Measurements from ENCODE around the gene CENPX. TPM values are rescaled to one million over a fixed set of nuclear protein-coding genes. Genes with fewer than 3 reads are reported as not detected.

CENPX gene
- total and polyA plus RNA-seq, 2 of the 13 experiments (the other 11 are each of a cell fraction or from before 2014, with no cell fraction given), result 92.7 to 170 TPM

- TF ChIP-seq, protein P1, sequence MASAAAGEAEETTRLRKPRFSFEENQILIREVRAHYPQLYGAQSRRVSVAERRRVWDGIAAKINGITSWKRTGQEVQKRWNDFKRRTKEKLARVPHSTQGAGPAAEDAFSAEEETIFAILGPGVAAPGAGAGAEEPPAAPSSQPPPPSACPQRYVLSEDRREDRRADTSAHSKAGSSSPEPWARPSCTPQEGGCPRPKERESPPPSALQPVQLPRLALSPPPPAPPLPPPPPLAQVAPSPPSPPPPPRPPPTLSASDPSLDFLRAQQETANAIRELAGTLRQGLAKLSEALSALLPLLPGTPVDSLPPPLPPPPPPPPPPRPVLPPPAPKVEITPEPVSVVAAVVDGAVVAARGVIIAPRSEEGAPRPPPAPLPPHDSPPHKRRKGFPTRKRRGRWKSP (CRISPR knock-in tag; IDR thresholded peaks at IDR 0.05), result 0 out of 2 replicates have a peak, but pooled peaks have one; percentile 21
- TF ChIP-seq TAF1 (CRISPR knock-in tag; IDR thresholded peaks at IDR 0.05) (peak; percentile 60; the same call in 1 of the 2 replicates), MZF1 (CRISPR knock-in tag; IDR thresholded peaks at IDR 0.05; ENCODE audit: borderline replicate concordance) (0 out of 2 replicates have a peak, but pooled peaks have one; percentile 37), SALL2 (CRISPR knock-in tag; IDR thresholded peaks at IDR 0.05) (peak; percentile 17; the same call in 1 of the 2 replicates), MAZ (IDR thresholded peaks at IDR 0.05; ENCODE audit: borderline replicate concordance, low read depth, low read length) (peak; percentile 87), MAZ (CRISPR knock-in tag; IDR thresholded peaks at IDR 0.05; ENCODE audit: low read depth) (peak; percentile 75), KLF11 (CRISPR knock-in tag; IDR thresholded peaks at IDR 0.05) (peak; percentile 84; the same call in 1 of the 2 replicates), ZNF3 (CRISPR knock-in tag; IDR thresholded peaks at IDR 0.05) (no peak), CBFB (CRISPR knock-in tag; IDR thresholded peaks at IDR 0.05) (peak; percentile 83; the same call in 1 of the 2 replicates), ZSCAN21 (CRISPR knock-in tag; IDR thresholded peaks at IDR 0.05; ENCODE audit: borderline replicate concordance) (0 out of 2 replicates have a peak, but pooled peaks have one; percentile 59), ZBTB21 (CRISPR knock-in tag; IDR thresholded peaks at IDR 0.05) (no peak), POLR2G (IDR thresholded peaks at IDR 0.05; ENCODE audit: low read depth, low read length) (peak; percentile 69), SETDB1 (CRISPR knock-in tag; IDR thresholded peaks at IDR 0.05; ENCODE audit: borderline replicate concordance) (no peak), POLR2A (IDR thresholded peaks at IDR 0.05; ENCODE audit: insufficient read depth in 1 of 2, low read depth in 2 of 2, low read length in 2 of 2) (0 out of 4 replicates have a peak, but pooled peaks of 1 of the 2 experiments have one; percentile 44), FOXA3 (CRISPR knock-in tag; IDR thresholded peaks at IDR 0.05) (peak; percentile 28; the same call in 1 of the 2 replicates), HDAC2 (CRISPR knock-in tag; IDR thresholded peaks at IDR 0.05) (peak; percentile 50; the same call in 1 of the 2 replicates), ESRRA (CRISPR knock-in tag; IDR thresholded peaks at IDR 0.05; ENCODE audit: low read depth) (no peak), NFKBIZ (CRISPR knock-in tag; IDR thresholded peaks at IDR 0.05) (no peak; the same call in 1 of the 2 replicates), GATAD1 (CRISPR knock-in tag; IDR thresholded peaks at IDR 0.05) (peak; percentile 42; the same call in 1 of the 2 replicates), ZNF577 (CRISPR knock-in tag; IDR thresholded peaks at IDR 0.05; ENCODE audit: borderline replicate concordance, low read depth) (0 out of 2 replicates have a peak, but pooled peaks have one; percentile 73), AKAP8 (CRISPR knock-in tag; IDR thresholded peaks at IDR 0.05) (peak; percentile 97), ZNF30 (CRISPR knock-in tag; IDR thresholded peaks at IDR 0.05) (no peak; the same call in 1 of the 2 replicates), TBL1XR1 (IDR thresholded peaks at IDR 0.05; ENCODE audit: borderline replicate concordance, low read length, partially characterized antibody) (no peak)
- TF ChIP-seq, protein P2, sequence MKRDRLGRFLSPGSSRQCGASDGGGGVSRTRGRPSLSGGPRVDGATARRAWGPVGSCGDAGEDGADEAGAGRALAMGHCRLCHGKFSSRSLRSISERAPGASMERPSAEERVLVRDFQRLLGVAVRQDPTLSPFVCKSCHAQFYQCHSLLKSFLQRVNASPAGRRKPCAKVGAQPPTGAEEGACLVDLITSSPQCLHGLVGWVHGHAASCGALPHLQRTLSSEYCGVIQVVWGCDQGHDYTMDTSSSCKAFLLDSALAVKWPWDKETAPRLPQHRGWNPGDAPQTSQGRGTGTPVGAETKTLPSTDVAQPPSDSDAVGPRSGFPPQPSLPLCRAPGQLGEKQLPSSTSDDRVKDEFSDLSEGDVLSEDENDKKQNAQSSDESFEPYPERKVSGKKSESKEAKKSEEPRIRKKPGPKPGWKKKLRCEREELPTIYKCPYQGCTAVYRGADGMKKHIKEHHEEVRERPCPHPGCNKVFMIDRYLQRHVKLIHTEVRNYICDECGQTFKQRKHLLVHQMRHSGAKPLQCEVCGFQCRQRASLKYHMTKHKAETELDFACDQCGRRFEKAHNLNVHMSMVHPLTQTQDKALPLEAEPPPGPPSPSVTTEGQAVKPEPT (CRISPR knock-in tag; IDR thresholded peaks at IDR 0.05; ENCODE audit: low read depth), result peak; percentile 89; the same call in 1 of the 2 replicates
- TF ChIP-seq, protein P3, sequence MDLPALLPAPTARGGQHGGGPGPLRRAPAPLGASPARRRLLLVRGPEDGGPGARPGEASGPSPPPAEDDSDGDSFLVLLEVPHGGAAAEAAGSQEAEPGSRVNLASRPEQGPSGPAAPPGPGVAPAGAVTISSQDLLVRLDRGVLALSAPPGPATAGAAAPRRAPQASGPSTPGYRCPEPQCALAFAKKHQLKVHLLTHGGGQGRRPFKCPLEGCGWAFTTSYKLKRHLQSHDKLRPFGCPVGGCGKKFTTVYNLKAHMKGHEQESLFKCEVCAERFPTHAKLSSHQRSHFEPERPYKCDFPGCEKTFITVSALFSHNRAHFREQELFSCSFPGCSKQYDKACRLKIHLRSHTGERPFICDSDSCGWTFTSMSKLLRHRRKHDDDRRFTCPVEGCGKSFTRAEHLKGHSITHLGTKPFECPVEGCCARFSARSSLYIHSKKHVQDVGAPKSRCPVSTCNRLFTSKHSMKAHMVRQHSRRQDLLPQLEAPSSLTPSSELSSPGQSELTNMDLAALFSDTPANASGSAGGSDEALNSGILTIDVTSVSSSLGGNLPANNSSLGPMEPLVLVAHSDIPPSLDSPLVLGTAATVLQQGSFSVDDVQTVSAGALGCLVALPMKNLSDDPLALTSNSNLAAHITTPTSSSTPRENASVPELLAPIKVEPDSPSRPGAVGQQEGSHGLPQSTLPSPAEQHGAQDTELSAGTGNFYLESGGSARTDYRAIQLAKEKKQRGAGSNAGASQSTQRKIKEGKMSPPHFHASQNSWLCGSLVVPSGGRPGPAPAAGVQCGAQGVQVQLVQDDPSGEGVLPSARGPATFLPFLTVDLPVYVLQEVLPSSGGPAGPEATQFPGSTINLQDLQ (CRISPR knock-in tag; IDR thresholded peaks at IDR 0.05), result no peak; the same call in 1 of the 2 replicates
Measured at GRCh38 chr17:81999976-82000802, 22.5 kb downstream of the CENPX start (continued).

All from HepG2 (cell line).